ENCODE data around the gene MYO1C. TPM values are rescaled to one million over a fixed set of nuclear protein-coding genes. Genes with fewer than 3 reads are reported as not detected.
A peak's percentile ranks its signal among the peaks of the same experiment; 100 is the strongest.

MYO1C gene
- total and polyA plus RNA-seq, 4 donors, result 20.8 to 42.0 (median 30.8) TPM

GRCh38 chr17:1467898-1468492 lies 24.5 kb downstream of the MYO1C start:
- peaks cover 4% of the 10 kb centered on the region for H3K4me1 ChIP-seq (ENCODE audit: control insufficient read depth, insufficient read depth, low read length)
- H3K36me3 ChIP-seq (ENCODE audit: control insufficient read depth, insufficient read depth, low read length), result peaks cover 80% of the 10 kb centered on the region
- H3K4me3 ChIP-seq (ENCODE audit: low read depth, low read length), result no peak overlapping the region
- H3K27me3 ChIP-seq (ENCODE audit: control insufficient read depth, insufficient read depth, low read length), result no peaks in the 10 kb centered on the region
- H3K27ac ChIP-seq (ENCODE audit: low read depth, low read length), result no peak overlapping the region
- no peaks in the 10 kb centered on the region for H3K9me3 ChIP-seq (ENCODE audit: control insufficient read depth, insufficient read depth, low read length)
- no peak for DNase-seq (ENCODE audit: low read depth in 4 of 6, low spot score in 6 of 6)
- WGBS (ENCODE audit: insufficient coverage), result 57% methylated on average over 21 of the region's 21 CpGs

- Histone ChIP-seq H3K9me3 (ENCODE audit: control insufficient read depth, insufficient read depth, low read length) (no peaks in the 10 kb centered on the region), H3K4me1 (ENCODE audit: control insufficient read depth, insufficient read depth, low read length) (peaks cover 4% of the 10 kb centered on the region), H3K36me3 (ENCODE audit: control insufficient read depth, insufficient read depth, low read length) (peaks cover 77% of the 10 kb centered on the region), H3K4me3 (ENCODE audit: low read depth, low read length) (no peak overlapping the region), H3K27me3 (ENCODE audit: control insufficient read depth, insufficient read depth, low read length) (no peaks in the 10 kb centered on the region), H3K27ac (ENCODE audit: low read depth, low read length) (no peak overlapping the region)
- DNase-seq (ENCODE audit: low read depth in 4 of 6, low spot score in 6 of 6), result no peak
- 68% methylated on average over 7 of the region's 16 CpGs for WGBS (ENCODE audit: insufficient coverage)
These were observed 25.2 kb downstream of the MYO1C start for GRCh38 chr17:1467258-1467657.

GRCh38 chr17:1464186-1464585 lies 28.3 kb downstream of the MYO1C start:
- 94% methylated on average over 8 of the region's 8 CpGs for WGBS (ENCODE audit: insufficient coverage)
- no peaks in the 10 kb centered on the region for H3K4me1 ChIP-seq (ENCODE audit: control insufficient read depth, insufficient read depth, low read length)
- no peaks in the 10 kb centered on the region for H3K27me3 ChIP-seq (ENCODE audit: control insufficient read depth, insufficient read depth, low read length)
- no peaks in the 10 kb centered on the region for H3K9me3 ChIP-seq (ENCODE audit: control insufficient read depth, insufficient read depth, low read length)
- no peak for DNase-seq (ENCODE audit: low read depth in 4 of 6, low spot score in 6 of 6)
- peaks cover 49% of the 10 kb centered on the region for H3K36me3 ChIP-seq (ENCODE audit: control insufficient read depth, insufficient read depth, low read length)
- H3K4me3 ChIP-seq (ENCODE audit: low read depth, low read length), result no peak overlapping the region
- H3K27ac ChIP-seq (ENCODE audit: low read depth, low read length), result no peak overlapping the region

- Histone ChIP-seq H3K9me3 (ENCODE audit: control insufficient read depth, insufficient read depth, low read length) (no peaks in the 10 kb centered on the region), H3K36me3 (ENCODE audit: control insufficient read depth, insufficient read depth, low read length) (peaks cover 37% of the 10 kb centered on the region), H3K27ac (ENCODE audit: low read depth, low read length) (no peak overlapping the region), H3K27me3 (ENCODE audit: control insufficient read depth, insufficient read depth, low read length) (no peaks in the 10 kb centered on the region), H3K4me3 (ENCODE audit: low read depth, low read length) (no peak overlapping the region), H3K4me1 (ENCODE audit: control insufficient read depth, insufficient read depth, low read length) (no peaks in the 10 kb centered on the region)
- 86% methylated on average over 23 of the region's 33 CpGs for WGBS (ENCODE audit: insufficient coverage)
- DNase-seq (ENCODE audit: low read depth in 4 of 6, low spot score in 6 of 6), result no peak
These were observed 30.0 kb downstream of the MYO1C start for GRCh38 chr17:1462164-1463112.

GRCh38 chr17:1461198-1461944 lies 31.1 kb downstream of the MYO1C start:
- H3K36me3 ChIP-seq (ENCODE audit: control insufficient read depth, insufficient read depth, low read length), result peaks cover 27% of the 10 kb centered on the region
- H3K27me3 ChIP-seq (ENCODE audit: control insufficient read depth, insufficient read depth, low read length), result no peaks in the 10 kb centered on the region
- no peak overlapping the region for H3K27ac ChIP-seq (ENCODE audit: low read depth, low read length)
- WGBS (ENCODE audit: insufficient coverage), result 86% methylated on average over 15 of the region's 18 CpGs
- H3K4me3 ChIP-seq (ENCODE audit: low read depth, low read length), result no peak overlapping the region
- DNase-seq (ENCODE audit: low read depth in 4 of 6, low spot score in 6 of 6), result no peak
- H3K9me3 ChIP-seq (ENCODE audit: control insufficient read depth, insufficient read depth, low read length), result no peaks in the 10 kb centered on the region
- H3K4me1 ChIP-seq (ENCODE audit: control insufficient read depth, insufficient read depth, low read length), result peaks cover 6% of the 10 kb centered on the region

- Histone ChIP-seq H3K4me1 (ENCODE audit: control insufficient read depth, insufficient read depth, low read length) (peaks cover 7% of the 10 kb centered on the region), H3K9me3 (ENCODE audit: control insufficient read depth, insufficient read depth, low read length) (no peaks in the 10 kb centered on the region), H3K4me3 (ENCODE audit: low read depth, low read length) (no peak overlapping the region), H3K27ac (ENCODE audit: low read depth, low read length) (no peak overlapping the region), H3K36me3 (ENCODE audit: control insufficient read depth, insufficient read depth, low read length) (peaks cover 15% of the 10 kb centered on the region), H3K27me3 (ENCODE audit: control insufficient read depth, insufficient read depth, low read length) (no peaks in the 10 kb centered on the region)
- 79% methylated on average over 6 of the region's 6 CpGs for WGBS (ENCODE audit: insufficient coverage)
- no peak for DNase-seq (ENCODE audit: low read depth in 4 of 6, low spot score in 6 of 6)
These were observed 32.3 kb downstream of the MYO1C start for GRCh38 chr17:1460233-1460632.

- under 1% methylated on average over 92 of the region's 93 CpGs for WGBS (ENCODE audit: insufficient coverage)
- DNase-seq (ENCODE audit: low read depth in 4 of 6, low spot score in 6 of 6), result peak; percentile 85 to 99 (median 94)
- Histone ChIP-seq H3K36me3 (ENCODE audit: control insufficient read depth, insufficient read depth, low read length) (peaks cover 9% of the 10 kb centered on the region), H3K27me3 (ENCODE audit: control insufficient read depth, insufficient read depth, low read length) (no peaks in the 10 kb centered on the region), H3K4me3 (ENCODE audit: low read depth, low read length) (peak within 1 kb of the TSS; percentile 73), H3K9me3 (ENCODE audit: control insufficient read depth, insufficient read depth, low read length) (no peaks in the 10 kb centered on the region), H3K4me1 (ENCODE audit: control insufficient read depth, insufficient read depth, low read length) (peaks cover 26% of the 10 kb centered on the region), H3K27ac (ENCODE audit: low read depth, low read length) (peak within 1 kb of the TSS; percentile 87)
These were observed 36.5 kb downstream of the MYO1C start, which contains the start of gene CRK for GRCh38 chr17:1455797-1456599. CRK (minus strand) TSS chr17:1456232; CDS start chr17:1456117, 115 bp downstream.

- no peaks in the 10 kb centered on the region for H3K9me3 ChIP-seq (ENCODE audit: control insufficient read depth, insufficient read depth, low read length)
- peak overlapping the region; percentile 87 for H3K27ac ChIP-seq (ENCODE audit: low read depth, low read length)
- H3K27me3 ChIP-seq (ENCODE audit: control insufficient read depth, insufficient read depth, low read length), result no peaks in the 10 kb centered on the region
- H3K4me3 ChIP-seq (ENCODE audit: low read depth, low read length), result peak overlapping the region; percentile 73
- H3K36me3 ChIP-seq (ENCODE audit: control insufficient read depth, insufficient read depth, low read length), result peaks cover 9% of the 10 kb centered on the region
- under 1% methylated on average over 31 of the region's 31 CpGs for WGBS (ENCODE audit: insufficient coverage)
- peaks cover 26% of the 10 kb centered on the region for H3K4me1 ChIP-seq (ENCODE audit: control insufficient read depth, insufficient read depth, low read length)
- DNase-seq (ENCODE audit: low read depth in 4 of 6, low spot score in 6 of 6), result peak in 4 of 6 donors; percentile 17 to 73 (median 52)
These were observed 37.1 kb downstream of the MYO1C start for GRCh38 chr17:1455291-1455796.

Data from spinal cord (tissue), 10 donors.